ENCODE results near the gene GABBR2. TPM values are rescaled to one million over a fixed set of nuclear protein-coding genes. Genes with fewer than 3 reads are reported as not detected.

GABBR2 gene
- polyA plus RNA-seq, 3 donors: 1.3 to 4.7 (median 4.3) TPM

DNA sequence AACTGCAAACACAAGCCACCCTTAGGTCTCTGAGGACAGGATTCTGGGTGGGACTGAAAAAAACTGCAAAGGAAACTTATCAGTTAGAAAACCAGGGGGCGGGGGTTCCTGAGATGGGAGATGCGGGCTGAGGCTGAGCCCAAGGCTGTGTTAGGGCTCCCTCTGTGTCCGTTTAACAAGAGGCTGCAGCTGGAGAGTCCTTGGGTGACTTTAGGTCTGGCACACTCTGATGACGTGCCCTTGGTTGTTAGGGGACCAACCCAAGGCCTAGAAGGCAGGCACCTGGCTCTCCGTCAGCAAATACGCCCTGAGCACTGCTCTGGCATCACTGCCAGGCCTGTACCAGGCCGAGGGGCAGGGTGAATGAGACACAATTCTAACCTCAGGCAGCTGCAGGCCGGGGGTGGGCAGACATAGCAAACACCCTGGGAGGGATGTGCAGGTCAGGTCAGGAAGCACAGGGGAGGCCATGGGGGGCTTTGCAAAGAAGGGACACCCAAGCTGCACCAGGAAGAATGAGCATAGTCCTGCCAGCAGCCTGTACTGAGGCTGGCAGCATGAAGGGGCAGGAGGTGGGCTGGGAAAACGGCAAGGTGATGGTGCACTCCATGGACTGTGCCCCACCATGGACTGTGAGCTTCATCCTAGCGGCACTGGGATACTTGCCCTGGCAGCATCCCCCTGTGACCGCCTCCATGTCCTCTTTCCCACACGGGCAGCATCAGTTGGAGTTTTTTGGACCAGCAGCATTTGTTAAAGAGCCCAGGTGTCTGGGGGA lies 137.9 kb downstream of the GABBR2 start:
- no peak for DNase-seq

DNA sequence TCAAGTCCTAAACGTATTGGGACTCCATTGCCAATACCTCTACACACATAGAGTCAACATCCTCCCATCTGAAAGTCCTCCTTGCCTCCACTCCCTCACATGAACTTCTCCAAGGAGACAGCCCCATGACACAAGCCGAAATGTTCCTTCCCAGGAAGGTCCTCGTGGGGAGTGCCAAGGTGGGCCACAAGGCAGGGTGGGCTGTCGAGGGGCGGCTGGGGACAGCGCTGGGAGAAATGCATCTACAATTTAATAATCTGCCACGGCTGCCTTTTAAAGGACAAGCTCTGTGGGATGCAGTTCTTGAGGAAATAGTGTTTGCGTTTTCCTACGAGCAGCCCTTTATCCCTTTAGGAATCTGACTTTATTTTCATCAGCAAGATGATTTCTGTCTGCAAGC lies 138.7 kb downstream of the GABBR2 start:
- DNase-seq: no peak

DNA sequence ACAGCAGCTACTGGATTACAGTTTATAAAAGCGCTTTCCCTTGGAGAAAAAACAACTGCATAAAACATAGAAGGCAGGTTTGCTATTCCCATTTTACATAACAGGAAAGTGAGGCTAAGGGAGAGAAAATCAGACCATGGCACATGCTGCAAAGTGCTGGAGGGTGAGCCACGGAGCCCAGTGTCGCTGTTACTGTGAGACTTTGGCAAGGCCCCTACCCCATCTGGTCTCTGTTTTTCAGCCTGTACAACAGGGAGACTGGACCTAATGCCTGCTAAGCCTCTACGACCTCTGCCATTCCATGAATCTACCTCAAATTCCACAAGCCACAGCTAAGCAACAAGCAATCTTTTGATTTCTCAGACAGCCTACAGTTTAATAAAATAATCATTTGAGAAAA lies 139.2 kb downstream of the GABBR2 start:
- no peak for DNase-seq

DNA sequence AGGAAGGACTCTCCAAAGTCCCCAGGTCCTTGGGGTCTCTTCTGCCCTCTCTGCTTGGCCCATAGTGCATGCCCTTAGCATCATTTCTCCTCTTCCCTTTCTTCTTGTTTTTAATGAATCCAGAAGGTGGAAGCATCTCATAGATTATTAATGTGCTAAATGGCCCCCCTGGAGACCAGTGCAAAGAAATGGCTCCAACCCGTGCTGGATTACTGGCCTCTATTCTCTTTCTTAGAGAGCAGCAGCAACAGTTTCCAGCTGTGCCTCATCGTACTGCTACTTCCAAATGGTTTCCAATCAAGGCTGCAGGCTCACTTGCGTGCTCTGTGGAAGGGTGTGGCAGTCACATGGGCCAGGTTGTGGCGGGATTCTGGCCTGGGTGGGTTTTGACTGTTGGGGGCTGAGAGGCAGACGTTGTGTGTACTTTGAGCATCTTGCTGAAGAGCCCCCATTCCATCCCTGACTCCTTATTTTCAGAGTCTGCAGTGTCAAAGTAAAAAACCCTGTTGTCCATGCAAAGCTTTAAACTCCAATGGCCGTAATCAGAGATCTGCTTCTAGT lies 139.7 kb downstream of the GABBR2 start:
- DNase-seq: no peak

DNA sequence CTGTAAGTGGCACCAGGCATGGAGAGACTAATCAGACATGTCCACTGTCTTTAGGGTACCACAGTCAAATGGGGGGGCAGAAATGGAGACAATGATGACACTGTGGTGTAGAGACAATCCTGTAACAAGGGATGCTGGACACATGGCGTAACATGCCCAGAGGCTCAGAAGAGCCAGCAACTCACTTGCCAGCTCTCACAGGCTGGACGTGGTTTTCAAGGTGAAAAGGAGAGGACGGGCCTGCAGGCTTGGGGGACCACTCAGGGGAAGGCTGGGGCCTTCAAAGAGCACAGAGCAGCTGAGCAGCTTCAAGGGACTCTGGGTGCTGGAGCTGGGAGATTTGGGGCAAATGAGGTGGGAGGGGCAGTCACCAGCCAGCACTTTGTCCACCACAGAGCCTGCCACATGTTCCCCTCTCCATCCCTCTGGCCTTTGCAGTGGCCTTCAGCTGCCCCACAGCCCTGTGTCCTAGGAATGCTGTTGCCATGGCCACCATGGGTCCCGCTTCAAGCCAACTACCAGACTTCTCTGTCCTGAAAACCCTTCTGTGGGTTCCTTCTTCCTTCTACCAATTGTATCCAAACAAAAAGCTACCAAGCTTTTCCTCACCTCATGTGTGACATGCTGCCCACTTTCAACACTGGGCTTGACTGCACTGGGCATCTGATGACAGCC lies 140.4 kb downstream of the GABBR2 start:
- DNase-seq: no peak

DNA sequence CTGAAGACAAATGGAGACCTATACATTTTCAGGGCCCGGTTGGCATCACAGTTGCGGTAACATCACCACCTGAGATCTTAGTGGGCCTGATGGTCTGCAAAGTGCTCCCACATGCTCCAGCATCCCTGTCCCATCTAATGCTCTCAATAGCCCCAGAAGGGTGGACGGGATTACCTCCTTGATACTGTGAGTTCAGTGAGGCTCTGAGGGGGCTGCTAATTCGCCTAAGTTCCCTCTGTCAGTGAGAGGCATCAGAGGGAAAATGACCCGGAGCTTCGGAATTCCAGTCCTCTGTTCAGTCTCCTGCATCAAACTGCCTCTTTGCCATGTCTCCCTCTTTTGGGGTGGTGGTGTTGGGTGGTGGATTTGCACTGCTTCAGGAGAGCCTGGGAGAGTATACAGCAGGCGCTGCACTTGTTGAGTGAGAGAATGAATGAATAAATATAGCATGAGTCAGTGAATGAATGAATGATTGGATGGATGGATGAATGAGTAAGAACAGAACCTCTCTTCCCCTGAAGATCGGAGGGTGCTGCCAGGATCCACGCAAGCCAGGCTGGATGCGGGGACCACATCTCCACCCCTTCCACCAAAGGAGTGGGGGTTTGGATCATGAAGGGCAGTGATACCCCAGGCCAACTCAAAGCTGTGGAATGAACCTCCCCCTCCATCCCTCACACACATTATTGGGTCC lies 141.0 kb downstream of the GABBR2 start:
- no peak for DNase-seq

DNA sequence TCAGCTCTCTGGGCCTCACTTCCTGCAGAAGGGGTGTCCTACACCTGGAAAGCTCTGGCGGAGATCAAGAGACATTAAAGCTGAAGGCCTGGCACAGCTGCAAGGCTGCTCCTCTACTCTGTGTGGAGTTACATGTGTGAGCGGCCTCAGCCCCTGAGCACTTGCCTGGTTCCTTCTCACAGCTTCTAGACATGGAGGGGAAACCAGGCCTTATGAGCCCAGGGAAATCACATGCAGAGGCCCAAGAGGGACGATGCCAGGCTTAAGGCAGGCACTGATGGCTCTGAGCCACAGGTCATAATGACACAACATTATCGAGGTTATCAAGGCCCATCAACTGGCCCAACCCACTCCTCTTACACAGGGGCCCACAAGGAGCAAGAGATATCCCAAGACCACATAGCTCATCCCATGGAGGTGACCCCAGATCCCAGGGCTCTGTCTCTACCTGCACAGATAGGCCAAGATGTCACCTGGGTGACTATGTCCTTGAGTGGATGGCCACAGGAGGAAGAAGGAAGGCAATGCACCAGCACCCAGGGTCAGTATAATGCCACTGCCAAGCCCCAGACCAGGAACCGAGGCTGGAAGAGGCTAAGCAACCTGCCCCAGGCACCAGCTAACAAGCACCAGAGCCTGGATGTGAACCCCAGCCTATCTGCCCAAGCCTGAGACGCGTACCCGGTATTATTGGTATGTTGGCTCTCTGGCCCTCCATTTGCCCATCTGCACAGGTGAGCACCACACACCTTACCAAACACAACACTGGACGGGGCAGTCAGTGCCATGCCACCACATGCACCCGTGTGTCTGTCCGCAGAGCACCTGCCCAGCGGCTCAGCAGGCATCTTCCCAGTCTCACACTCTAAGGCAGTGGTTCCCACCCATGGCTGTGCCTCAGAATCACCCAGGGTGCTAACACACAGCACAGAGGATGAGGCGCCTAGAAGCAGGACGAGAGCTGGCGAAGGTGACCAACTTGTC lies 143.3 kb downstream of the GABBR2 start:
- DNase-seq: no peak

DNA sequence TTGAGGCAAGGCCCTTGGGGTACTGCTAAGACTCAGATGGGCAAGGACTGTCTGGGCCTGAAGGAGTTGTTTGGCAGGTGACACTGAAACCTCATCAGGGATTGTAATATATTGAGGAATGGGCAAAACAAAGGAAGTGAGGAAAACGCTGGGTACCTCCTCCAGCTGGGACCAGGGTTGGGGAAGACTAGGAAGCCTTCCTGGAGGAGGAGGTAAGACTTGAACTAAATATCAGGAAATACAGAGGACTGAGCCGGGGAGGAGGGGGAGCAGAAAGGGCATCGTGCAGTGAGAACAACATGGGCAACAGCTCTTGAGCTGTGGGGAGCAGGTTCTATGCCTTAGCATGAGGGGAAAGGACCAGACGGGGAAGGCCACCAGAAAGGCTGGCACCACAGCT lies 144.0 kb downstream of the GABBR2 start:
- DNase-seq: no peak

DNA sequence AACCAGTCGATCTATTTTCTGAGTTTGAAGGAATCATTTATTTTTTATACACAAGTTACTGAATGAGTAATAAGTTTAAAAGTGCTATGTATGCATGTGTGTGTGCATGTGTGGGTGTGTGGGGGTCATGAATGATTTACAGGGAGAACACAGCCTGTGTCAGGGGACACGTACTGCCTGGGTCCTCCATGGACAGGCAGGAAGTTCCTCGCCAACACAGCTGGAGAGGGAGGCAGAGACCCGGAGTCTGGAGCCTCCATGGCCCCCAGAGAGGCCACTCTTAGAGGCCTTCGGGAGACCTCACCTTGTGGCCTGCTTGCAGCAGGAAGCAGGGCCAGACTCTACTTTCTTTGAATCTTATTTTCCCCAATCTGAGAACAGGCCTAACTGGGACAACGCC lies 144.7 kb downstream of the GABBR2 start:
- no peak for DNase-seq

DNA sequence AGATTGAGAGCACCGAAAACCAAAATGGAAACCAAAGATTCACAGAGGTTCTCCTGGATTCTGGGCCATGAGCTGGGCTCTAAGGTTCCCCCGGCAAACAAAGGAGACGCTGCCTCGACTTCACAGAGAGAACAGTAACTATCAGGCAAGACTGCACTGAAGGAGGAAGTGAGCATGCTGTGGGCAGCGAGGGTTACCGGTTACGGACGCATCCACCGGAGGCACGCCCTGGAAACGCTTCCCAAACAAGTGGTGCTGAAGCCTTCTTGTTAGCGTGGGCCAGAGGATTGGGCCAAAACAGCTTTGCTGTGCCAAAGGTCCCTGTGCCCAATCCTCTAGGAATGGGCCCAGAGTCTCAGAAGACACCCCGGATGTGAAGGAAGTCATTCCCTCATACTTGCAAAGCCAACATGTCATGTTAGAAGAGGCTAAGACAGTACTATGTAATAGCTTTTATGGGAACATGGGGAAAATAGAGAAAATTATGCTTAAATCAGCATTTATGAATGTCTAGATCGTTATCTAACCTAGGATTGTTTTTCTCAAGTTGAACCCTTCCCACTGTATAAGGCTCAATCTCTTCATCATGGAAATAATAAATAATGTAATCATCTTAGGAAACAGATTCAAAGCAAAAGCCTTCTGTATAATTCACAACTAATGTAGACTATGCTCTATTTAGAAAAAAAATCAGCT lies 145.4 kb downstream of the GABBR2 start:
- no peak for DNase-seq

DNA sequence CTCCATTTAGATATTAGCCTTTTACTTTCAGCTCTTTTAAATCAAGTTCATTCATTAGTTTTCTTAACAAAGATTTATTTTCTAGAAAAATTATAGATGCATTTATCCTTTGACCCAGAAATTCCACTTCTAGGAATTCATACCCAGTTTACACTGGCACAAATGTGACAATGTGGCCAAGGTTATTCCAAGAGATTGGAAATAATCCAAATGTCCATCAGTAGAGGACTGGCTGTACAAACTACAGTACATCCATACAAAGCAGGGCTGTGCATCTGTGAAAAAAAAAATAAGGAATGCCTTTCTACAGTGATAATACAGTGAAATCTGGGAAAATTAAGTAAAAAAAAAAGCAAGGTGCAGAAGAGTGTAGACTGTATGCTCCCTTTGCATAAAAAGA lies 149.2 kb downstream of the GABBR2 start:
- no peak for DNase-seq

DNA sequence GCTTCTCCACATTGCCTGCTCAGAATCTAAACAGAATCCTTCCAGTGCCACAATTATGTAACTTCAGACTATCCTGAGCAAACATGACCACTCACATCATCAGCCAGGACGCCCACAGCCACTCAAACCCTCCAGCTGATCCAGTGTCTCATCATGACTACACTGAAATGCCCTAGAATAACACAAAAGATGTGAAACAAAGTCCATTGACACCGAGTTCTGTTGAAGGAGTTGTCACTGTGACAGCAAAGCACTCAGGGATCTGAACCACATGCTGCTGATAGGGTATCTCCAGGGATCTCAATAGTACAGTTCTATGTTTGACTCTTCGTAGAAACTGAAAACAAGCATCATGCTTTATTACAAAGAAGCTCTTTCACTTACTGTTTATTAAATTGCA lies 150.2 kb downstream of the GABBR2 start:
- DNase-seq: no peak

DNA sequence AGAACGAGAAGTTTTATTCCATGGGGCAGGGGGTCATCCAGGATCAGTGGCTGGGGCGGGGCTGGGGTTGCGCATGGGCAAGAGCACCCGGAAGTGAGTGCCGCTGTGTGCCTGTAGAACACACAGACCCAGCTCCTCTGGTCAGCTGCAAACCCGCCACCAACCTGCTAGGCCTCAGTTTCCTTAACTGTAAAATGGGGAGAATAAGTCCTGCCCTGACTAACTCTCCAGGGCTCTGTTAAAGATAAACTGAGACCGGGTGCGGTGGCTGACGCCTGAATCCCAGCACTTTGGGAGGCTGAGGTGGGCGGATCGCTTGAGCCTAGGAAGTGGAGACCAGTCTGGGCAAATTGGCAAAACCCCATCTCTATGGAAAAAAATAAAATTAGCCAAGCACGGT lies 152.2 kb downstream of the GABBR2 start:
- no peak for DNase-seq

DNA sequence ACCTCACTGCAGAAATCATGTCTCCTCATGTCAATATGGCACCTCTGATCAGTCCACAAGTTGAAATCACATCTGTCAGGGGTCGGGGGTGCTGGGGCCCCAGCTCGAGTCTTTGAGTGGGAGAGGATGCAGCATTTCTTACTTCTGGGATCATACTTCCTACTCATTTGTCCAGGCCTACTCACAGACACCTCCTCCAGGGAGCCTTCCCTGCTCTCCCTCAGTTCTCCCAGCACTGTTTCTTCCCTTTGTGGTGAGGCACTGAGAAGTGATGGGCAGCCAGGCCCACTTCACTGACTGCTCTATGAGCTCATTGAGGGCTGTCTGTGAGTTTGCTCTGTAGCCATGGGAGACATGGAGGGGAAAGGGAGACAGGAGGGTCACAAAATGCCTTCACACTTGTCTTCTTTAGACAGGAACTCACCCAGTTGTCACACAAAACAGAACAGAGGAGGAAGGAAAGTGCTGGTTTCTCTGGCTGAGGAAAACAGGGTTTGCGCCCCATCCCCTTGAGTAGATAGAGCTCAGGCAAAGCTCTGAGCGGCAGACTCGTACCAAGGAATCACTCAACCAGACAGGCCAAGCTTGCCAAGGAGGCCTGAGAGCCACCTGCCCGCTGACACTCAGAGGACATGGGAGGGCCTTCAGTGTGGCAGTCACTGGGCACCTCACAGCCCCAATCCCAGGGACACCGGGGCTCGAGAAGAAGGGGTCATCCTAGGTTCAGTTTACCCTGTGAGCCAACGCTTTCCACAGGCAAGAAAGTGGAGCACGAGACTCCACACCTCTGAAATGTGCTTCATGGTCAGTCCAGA lies 152.9 kb downstream of the GABBR2 start:
- no peak for DNase-seq

DNA sequence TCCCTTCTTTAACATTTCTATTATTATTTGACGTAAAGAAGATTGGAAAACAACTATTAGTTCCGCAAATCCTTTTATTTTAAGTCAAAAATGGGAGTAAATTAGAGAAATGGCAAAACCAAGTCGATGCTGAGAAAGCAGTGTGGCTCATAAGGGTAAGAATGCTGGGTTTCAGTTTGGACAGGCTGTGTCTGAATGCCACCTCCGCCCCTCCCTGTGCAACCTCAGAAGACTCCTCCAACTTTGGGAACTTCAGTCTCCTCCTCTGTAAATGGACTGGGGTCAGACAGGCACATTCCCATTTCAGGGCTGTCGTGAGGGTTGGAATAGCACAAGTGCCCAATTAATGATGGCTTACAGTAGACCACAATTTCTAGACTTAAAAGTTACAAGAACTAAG lies 154.0 kb downstream of the GABBR2 start:
- no peak for DNase-seq

DNA sequence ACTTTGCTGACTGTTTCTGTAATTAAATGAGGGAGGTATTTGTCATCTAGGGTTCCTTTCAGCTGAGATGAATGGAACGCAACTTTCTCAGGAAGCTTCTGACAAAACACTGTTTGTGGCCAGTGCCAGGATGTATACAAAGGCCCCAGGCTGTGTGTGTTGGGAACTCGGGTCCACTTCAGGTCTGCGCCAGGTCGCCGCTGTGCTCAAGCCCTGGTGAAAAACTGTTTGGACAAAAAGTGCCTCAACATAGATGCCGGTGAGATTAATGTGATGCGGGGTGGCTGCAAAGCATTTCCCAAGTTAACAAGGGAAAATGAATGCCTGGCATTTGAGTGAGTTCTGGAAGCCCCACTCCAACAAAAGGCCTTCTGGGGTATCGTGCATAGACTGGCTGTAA lies 156.4 kb downstream of the GABBR2 start:
- no peak for DNase-seq

DNA sequence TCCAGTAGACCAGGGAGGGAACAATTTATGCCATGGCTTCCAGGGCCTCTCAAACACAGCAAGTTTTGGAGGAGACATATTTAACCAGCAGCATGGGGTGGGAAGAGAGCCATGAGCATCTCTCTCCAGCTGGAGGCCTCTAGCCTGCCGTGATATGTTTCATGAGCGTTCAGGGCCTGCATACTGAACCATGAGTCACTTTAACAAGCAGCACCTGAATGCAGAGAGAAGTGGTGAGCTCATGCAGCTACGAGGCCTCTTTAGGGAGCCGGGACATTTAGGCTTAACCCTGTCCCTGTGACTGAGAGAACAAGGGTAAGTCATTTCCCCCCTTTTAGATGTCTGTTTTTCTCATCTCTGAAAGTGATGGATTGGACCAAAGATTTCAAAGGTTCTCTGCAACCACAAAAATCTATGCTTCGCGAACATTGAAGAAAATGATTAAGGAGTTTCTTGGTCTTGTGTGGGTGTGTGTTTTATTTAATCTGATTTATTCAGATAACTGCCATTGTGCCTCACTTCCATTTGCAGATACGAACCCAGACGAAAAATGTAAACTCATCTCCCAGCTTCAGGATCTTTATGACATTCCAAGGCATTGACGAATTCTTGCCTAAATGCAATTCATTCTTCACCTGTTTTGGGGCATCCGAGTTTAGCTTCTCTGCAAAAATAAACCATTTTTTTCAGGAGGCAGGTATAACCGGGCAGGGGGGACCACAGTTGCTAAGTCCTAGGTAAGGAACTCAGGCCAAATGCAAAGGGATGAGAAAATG lies 157.0 kb downstream of the GABBR2 start:
- no peak for DNase-seq

DNA sequence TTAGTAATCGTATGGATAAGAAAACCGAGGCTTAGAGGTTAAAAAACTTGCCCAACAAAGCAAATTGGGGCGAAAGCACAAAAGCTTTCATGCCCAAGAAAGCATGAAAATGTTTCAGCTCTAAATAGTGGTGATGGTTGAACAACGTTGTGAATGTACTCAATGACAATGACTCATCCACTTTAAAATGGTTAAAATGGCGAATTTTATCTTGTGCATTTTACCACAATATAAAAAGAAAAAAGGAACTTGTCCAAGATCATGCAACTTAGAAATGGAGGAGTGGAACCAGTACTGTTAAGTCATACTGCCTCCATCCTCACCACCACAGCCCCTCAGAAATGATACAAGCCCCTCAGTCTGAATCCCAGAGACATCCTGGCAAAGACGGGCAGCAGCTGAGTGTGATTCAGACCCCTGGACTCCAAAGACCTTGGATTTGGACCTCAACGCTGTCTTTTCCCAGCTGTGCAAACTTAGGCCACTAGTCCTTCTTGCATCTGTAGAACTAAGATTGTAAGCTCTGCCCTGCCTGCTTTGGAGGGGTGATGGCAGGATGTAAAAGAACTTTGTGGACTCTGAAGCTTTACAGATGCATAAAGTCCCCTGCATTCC lies 158.4 kb downstream of the GABBR2 start:
- no peak for DNase-seq

DNA sequence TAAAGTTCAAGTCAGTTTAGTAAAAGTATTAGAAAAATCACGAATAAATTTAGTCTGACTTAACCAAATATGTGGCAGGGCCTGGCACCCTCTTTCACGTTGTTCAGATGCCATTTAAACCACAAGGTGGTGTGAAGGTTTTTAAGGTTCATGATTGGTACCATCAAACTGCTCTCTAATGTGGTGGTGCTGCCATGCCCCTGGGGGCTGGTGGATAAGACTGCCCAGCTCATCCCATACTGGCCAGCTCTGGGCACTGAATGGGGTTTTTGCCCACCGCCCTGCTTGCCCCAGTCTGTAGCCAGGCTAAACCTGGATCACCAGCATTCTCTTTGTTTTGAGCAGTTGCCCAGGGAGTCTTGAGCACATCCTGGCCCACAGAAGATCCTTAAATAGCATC lies 159.3 kb downstream of the GABBR2 start:
- no peak for DNase-seq
